GM19351 (cell line): Measurements from ENCODE around the gene GMNN.
"Not testable (repeated sequence)": the region's sequence is repeated elsewhere in the genome, so short reads cannot be mapped to it uniquely, and the experiment has no call there.

Experiments used
- ATAC-seq: cut with Tn5 transposase; IDR thresholded peaks from one replicate; pipeline ENCODE4 v1.9.1; 2021; ENCODE audit warnings: mild to moderate bottlenecking, moderate library complexity; ENCODE audit not compliant: unreplicated experiment

Gene GMNN

GRCh38 chr6:24761193-24761835 lies 13.4 kb upstream of the GMNN start:
- peak; percentile 44 for ATAC-seq

GRCh38 chr6:24761851-24762250 lies 12.9 kb upstream of the GMNN start:
- ATAC-seq: no peak

GRCh38 chr6:24763578-24763977 lies 11.2 kb upstream of the GMNN start:
- no peak for ATAC-seq

- ATAC-seq: not testable (repeated sequence)
These were observed 9.6 kb upstream of the GMNN start for GRCh38 chr6:24764833-24765828.

- ATAC-seq: not testable (repeated sequence)
These were observed 8.8 kb upstream of the GMNN start for GRCh38 chr6:24765968-24766367.

- peak; percentile 70 for ATAC-seq
These were observed 7.9 kb upstream of the GMNN start for GRCh38 chr6:24766680-24767462.

- no peak for ATAC-seq
These were observed 6.4 kb upstream of the GMNN start for GRCh38 chr6:24768361-24768760.

GRCh38 chr6:24775520-24776058 lies 852 bp downstream of the GMNN start:
- ATAC-seq: peak; percentile 4

GRCh38 chr6:24777227-24777626 lies 2.5 kb downstream of the GMNN start:
- ATAC-seq: no peak

- ATAC-seq: no peak
These were observed 3.4 kb downstream of the GMNN start for GRCh38 chr6:24778121-24778520.

- no peak for ATAC-seq
These were observed 4.1 kb downstream of the GMNN start for GRCh38 chr6:24778878-24779277.

GRCh38 chr6:24779416-24780016 lies 4.8 kb downstream of the GMNN start:
- ATAC-seq: no peak

- no peak for ATAC-seq
These were observed 5.5 kb downstream of the GMNN start for GRCh38 chr6:24780206-24780605.

- no peak for ATAC-seq
These were observed 13.4 kb downstream of the GMNN start for GRCh38 chr6:24788031-24788665.

GRCh38 chr6:24795106-24795505 lies 20.4 kb downstream of the GMNN start:
- no peak for ATAC-seq

- no peak for ATAC-seq
These were observed 22.0 kb downstream of the GMNN start for GRCh38 chr6:24796616-24797290.

GRCh38 chr6:24797596-24798216 lies 23.0 kb downstream of the GMNN start:
- no peak for ATAC-seq

- ATAC-seq: no peak
These were observed 24.2 kb downstream of the GMNN start, which contains the start of gene ARMH2 for GRCh38 chr6:24798740-24799540. ARMH2 (minus strand) TSS chr6:24798917; CDS start chr6:24798857, 60 bp downstream.
